ENCODE results near the gene PTTG1. TPM values are rescaled to one million over a fixed set of nuclear protein-coding genes. Genes with fewer than 3 reads are reported as not detected.

The PTTG1 gene
- total RNA-seq: 10 to 100 TPM in 1 of 3 donors, 1 to 10 TPM in 2; 5.8 to 46.8 (median 9.0) TPM
- long read RNA-seq, donor 1, partial matches to known transcripts: 0 of 2 reads
- long read RNA-seq, donor 1, other reads (novel, unspliced or antisense): 0 of 2 reads
- long read RNA-seq, donor 2, transcript PTTG1-202 (5 exons, 1,070 nt): minor isoform, 9 of 47 reads
- long read RNA-seq, donor 2, transcript PTTG1-201 (6 exons, 753 nt): major isoform, 34 of 47 reads
- long read RNA-seq, donor 2, partial matches to known transcripts: 0 of 47 reads
- long read RNA-seq, donor 2, other reads (novel, unspliced or antisense): 1 of 47 reads

DNA sequence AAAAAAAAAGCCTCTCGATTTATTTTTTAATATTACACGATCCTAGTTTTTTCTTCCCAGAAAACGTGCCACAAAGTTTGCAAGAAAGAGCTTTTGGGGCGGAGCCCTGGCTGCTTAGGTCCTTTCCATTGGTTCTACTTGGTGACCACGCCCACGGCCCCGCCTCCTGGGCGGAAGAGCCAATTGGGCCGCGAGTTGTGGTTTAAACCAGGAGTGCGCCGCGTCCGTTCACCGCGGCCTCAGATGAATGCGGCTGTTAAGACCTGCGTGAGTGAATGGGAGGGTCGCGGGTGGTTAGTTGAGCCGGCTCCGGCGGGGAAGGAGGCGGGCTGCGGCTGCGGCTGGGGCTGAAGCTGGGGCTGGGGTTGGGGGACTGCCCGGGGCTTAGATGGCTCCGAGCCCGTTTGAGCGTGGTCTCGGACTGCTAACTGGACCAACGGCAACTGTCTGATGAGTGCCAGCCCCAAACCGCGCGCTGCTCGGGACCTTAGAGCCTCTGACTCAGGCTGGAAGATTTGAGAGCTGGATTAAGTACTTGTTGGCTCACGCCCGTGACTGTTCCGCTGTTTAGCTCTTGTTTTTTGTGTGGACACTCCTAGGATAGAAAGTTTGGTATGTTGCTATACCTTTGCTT lies at the start of gene PTTG1:
Gene PTTG1, plus strand, starts transcription at position 231 of the 634 bp plus-strand sequence. CDS start 458 bp downstream, outside the sequence.
- peak; percentile 97 to 99 (median 97) for DNase-seq
- ATAC-seq: peak; percentile 92
- H3K36me3 ChIP-seq (ENCODE audit: low read depth): no peaks in the 10 kb centered on the region
- peaks cover 12% of the 10 kb centered on the region for H3K4me1 ChIP-seq (ENCODE audit: low read depth)
- intact Hi-C loops (cut with DNase I, micrococcal nuclease): no loop called here
- peak within 1 kb of the TSS; percentile 27 for H3K4me3 ChIP-seq
- TF ChIP-seq CTCF (IDR thresholded peaks at IDR 0.05): no peak
- no peaks in the 10 kb centered on the region for H3K9me3 ChIP-seq

GRCh38 chr5:160375166-160375565 lies 46.5 kb upstream of the PTTG1 start:
- H3K36me3 ChIP-seq (ENCODE audit: low read depth): no peaks in the 10 kb centered on the region
- ATAC-seq (no peak), DNase-seq (no peak)
- intact Hi-C loops (cut with DNase I, micrococcal nuclease): no loop called here
- H3K9me3 ChIP-seq: no peaks in the 10 kb centered on the region
- no peak overlapping the region for H3K4me3 ChIP-seq
- peaks cover 5% of the 10 kb centered on the region for H3K4me1 ChIP-seq (ENCODE audit: low read depth)
- no peak for TF ChIP-seq CTCF (IDR thresholded peaks at IDR 0.05)

DNA sequence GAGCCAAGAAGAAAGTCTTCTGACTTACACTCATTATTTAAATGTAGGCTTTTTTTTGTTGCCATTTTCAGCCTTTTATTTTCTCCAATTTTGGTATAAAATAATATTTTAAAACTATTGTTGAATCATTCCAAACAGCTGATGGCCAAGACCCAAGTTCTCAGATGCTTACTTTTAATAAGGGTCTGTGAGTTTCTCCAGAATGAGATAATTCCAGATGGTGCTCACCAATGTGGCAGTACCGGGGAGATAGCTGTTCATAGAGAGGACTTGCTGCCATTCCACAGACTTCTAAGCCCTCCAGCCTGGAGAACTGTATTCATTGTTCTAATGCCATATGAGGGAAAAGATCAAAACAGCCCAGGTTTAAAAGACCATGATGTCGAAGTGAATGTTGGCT lies 46.0 kb upstream of the PTTG1 start:
- no peaks in the 10 kb centered on the region for H3K9me3 ChIP-seq
- no peaks in the 10 kb centered on the region for H3K4me1 ChIP-seq (ENCODE audit: low read depth)
- ATAC-seq: no peak
- no peak for TF ChIP-seq CTCF (IDR thresholded peaks at IDR 0.05)
- no peak overlapping the region for H3K4me3 ChIP-seq
- DNase-seq: no peak
- intact Hi-C loops (cut with DNase I, micrococcal nuclease): no loop called here
- no peaks in the 10 kb centered on the region for H3K36me3 ChIP-seq (ENCODE audit: low read depth)

- Histone ChIP-seq H3K4me1 (ENCODE audit: low read depth) (no peaks in the 10 kb centered on the region), H3K36me3 (ENCODE audit: low read depth) (no peaks in the 10 kb centered on the region), H3K9me3 (no peaks in the 10 kb centered on the region), H3K4me3 (no peak overlapping the region)
- no peak for TF ChIP-seq CTCF (IDR thresholded peaks at IDR 0.05)
- intact Hi-C loops (cut with DNase I, micrococcal nuclease): no loop called here
- ATAC-seq (no peak), DNase-seq (no peak)
Measured at GRCh38 chr5:160376416-160376815, 45.2 kb upstream of the PTTG1 start.

DNA sequence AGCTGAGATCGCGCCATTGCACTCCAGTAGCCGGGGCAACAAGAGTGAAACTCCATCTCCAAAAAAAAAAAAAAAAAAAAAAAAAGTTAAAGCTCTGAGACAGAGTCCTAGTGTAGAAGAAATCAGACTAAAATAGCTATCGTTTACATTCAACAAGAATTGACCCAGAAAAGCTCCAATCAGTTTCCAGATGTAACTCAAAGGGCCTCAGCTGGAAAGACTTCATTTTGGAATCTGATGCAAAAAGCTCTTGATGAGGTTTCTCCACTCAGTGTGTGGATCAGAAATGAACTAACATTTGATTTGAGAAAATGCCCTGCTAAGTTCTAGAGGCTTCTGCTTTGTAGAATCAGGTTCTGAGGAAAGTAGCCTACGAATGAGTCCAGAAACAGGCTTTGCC lies 44.0 kb upstream of the PTTG1 start:
- Histone ChIP-seq H3K4me3 (no peak overlapping the region), H3K4me1 (ENCODE audit: low read depth) (no peaks in the 10 kb centered on the region), H3K36me3 (ENCODE audit: low read depth) (no peaks in the 10 kb centered on the region), H3K9me3 (no peaks in the 10 kb centered on the region)
- intact Hi-C loops (cut with DNase I, micrococcal nuclease): no loop called here
- DNase-seq (no peak), ATAC-seq (no peak)
- TF ChIP-seq CTCF (IDR thresholded peaks at IDR 0.05): no peak
